ENCODE data around the gene SMCHD1.
"Not testable (repeated sequence)": the region's sequence is repeated elsewhere in the genome, so short reads cannot be mapped to it uniquely, and the experiment has no call there.

SMCHD1 gene

GRCh38 chr18:2851771-2852170, 196.2 kb downstream of the SMCHD1 start:
- no peak for DNase-seq (ENCODE audit: low read depth in 2 of 3, low spot score in 1 of 3)

DNA sequence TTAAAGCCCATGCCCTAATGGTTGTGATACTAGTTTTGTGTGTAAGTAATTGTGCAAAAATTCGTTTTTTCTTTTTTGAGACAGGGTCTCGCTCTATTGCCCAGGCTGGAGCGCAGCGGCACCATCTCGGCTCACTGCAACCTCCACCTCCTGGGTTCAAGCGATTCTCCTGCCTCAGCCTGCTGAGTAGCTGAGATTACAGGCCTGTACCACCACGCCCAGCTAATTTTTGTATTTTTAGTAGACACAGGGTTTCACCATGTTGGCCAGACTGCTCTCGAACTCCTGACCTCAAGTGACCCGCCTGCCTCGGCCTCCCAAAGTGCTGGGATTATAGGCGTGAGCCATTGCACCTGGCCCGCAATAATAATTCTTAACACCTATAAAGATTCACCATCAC, 196.9 kb downstream of the SMCHD1 start:
- not testable (repeated sequence) for DNase-seq (ENCODE audit: low read depth in 2 of 3, low spot score in 1 of 3)

DNA sequence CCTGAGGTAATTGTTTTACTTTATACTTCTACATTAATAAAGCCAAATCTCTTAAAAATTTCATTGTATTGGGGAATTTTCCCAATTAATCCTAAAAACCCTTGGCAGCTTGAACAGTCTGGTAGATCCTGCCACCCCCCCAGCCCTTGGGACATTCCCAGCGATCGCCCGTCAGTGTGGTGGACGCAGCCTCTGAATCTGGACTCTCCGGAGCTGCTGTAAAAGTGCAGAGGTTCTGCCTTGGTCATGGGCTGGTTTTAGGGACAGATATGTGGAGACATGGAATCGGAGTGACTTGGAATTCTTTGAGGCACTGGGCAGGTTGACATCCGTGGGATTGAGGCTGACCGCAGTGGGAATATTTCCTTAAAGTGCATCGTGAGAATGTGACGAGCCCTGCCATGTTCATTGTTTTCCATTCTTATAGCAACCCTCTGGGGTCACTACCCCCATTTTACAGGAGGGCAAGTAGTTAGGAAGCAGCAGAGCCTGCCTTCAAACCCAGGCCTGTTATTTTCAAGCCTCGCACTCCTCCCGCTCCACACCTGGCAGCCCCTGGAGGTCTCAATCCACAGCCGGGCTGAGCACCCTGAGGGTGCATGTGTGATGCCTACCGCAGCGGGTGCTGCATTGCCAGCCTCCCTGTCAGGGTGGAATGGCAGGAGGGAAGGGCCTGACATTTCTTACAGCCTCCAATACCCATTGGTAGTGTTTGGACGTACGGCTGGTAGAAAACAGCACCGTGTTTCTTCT, 197.8 kb downstream of the SMCHD1 start:
- DNase-seq (ENCODE audit: low read depth in 2 of 3, low spot score in 1 of 3) = no peak

DNA sequence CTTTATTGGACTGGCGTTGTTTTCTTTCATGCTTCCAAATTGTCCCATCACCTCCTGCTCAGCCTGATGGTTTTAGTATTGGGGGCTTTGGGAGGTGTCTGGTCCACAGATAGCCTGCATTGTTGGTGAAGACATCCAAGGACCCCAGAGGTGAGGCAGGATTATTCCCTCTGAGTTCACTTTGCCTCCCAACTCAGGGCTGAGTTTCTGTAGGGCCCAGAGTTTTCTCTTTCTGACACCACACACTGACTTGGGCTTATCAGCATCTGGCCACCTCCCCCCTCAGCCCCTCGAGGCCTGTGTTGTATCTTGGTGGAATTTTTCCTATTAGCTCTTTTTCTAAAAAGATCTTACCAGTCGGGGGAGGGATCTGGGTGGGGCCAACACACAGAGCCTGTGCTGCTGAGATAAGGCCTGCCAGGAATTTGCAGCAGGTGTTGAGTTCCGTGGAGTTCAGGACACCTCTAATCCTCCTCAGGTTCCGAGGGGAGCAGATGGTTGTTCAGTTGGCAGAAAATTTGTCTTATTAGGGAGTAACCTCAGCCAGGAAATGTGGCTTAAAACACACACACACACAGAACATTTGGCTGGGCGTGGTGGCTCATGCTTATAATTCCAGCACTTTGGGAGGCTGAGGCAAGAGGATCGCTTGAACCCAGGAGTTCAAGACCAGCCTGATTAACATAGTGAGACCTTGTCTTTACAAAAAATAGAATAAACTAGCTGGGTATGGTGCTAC, 198.6 kb downstream of the SMCHD1 start:
- DNase-seq (ENCODE audit: low read depth in 2 of 3, low spot score in 1 of 3) = no peak

Data from stimulated activated CD4-positive, alpha-beta T cell treated with anti-CD3 and anti-CD28 coated beads, Interleukin-12 subunit alpha, Interleukin-12 subunit beta, amount 100 ng/mL, for 48 hours (primary cell).